Mammary epithelial cell (primary cell): ENCODE results near the gene EEF1G.
"Not testable (repeated sequence)": the region's sequence is repeated elsewhere in the genome, so short reads cannot be mapped to it uniquely, and the experiment has no call there.

Experiments used
- EZH2 ChIP-seq: IDR thresholded peaks from 2 replicates; pipeline ENCODE4 v1.6.1; 2012; ENCODE audit warnings: low read length, inconsistent platforms, borderline replicate concordance
- TF ChIP-seq, protein P1 (sequence below), 2 donors: IDR thresholded peaks in 1 of 2; conservative IDR thresholded peaks in 1 of 2; 2 replicates each; pipeline ENCODE4 v1.5.1; 2011 to 2012; ENCODE audit warnings: inconsistent platforms in 2 of 2, low read length in 2 of 2, mild to moderate bottlenecking in 2 of 2, control low read depth in 1 of 2, low read depth in 1 of 2; ENCODE audit not compliant: insufficient read depth in 1 of 2; ENCODE audit errors: extremely low read depth in 1 of 2

DNA sequence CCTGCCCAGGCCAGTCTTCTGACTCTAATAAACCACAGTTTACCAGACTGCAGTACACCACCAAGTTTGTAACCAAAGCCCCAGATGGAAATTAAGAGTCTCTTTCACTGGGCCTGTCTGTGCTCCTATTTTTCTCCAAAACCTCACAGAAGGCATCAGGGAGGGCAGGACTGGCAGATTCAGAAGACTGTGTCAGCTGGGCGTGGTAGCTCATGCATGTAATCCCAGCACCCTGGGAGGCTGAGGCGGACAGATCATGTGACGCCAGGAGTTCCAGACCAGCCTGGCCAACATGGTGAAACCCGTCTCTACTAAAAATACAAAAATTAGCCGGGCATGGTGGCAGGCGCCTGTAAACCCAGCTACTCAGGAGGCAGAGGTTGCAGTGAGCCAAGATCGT, 11.7 kb upstream of the EEF1G start:
- TF ChIP-seq, protein P1, sequence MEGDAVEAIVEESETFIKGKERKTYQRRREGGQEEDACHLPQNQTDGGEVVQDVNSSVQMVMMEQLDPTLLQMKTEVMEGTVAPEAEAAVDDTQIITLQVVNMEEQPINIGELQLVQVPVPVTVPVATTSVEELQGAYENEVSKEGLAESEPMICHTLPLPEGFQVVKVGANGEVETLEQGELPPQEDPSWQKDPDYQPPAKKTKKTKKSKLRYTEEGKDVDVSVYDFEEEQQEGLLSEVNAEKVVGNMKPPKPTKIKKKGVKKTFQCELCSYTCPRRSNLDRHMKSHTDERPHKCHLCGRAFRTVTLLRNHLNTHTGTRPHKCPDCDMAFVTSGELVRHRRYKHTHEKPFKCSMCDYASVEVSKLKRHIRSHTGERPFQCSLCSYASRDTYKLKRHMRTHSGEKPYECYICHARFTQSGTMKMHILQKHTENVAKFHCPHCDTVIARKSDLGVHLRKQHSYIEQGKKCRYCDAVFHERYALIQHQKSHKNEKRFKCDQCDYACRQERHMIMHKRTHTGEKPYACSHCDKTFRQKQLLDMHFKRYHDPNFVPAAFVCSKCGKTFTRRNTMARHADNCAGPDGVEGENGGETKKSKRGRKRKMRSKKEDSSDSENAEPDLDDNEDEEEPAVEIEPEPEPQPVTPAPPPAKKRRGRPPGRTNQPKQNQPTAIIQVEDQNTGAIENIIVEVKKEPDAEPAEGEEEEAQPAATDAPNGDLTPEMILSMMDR (conservative IDR thresholded peaks at IDR 0.05 in 1 of 2, IDR thresholded peaks at IDR 0.05 in 1 of 2; ENCODE audit: extremely low read depth in 1 of 2, insufficient read depth in 1 of 2, low read depth in 1 of 2, low read length in 2 of 2) = not testable (repeated sequence)
- not testable (repeated sequence) for TF ChIP-seq EZH2
